GM19397 (cell line): ENCODE measurements around the gene ZDHHC1.

Source experiments
- ATAC-seq: cut with Tn5 transposase; IDR thresholded peaks from one replicate; pipeline ENCODE4 v1.9.1; 2021; ENCODE audit warnings: mild to moderate bottlenecking, moderate library complexity; ENCODE audit not compliant: unreplicated experiment

ZDHHC1 gene

GRCh38 chr16:67396159-67397035 is 19.9 kb downstream of the ZDHHC1 start:
- no peak for ATAC-seq

GRCh38 chr16:67395458-67396158 is 20.7 kb downstream of the ZDHHC1 start:
- ATAC-seq: no peak

GRCh38 chr16:67395105-67395457 is 21.2 kb downstream of the ZDHHC1 start:
- ATAC-seq: no peak

- ATAC-seq: no peak
These were observed 21.8 kb downstream of the ZDHHC1 start for GRCh38 chr16:67394155-67395104.

- no peak for ATAC-seq
These were observed 22.5 kb downstream of the ZDHHC1 start for GRCh38 chr16:67393788-67394154.

GRCh38 chr16:67393111-67393787 is 23.0 kb downstream of the ZDHHC1 start, which contains the start of gene TPPP3:
Gene TPPP3, minus strand, starts transcription at chr16:67393498. Its CDS starts 2,387 bp downstream, at chr16:67391111.
- no peak for ATAC-seq

GRCh38 chr16:67392301-67393059 is 23.8 kb downstream of the ZDHHC1 start:
- no peak for ATAC-seq

GRCh38 chr16:67391424-67392300 is 24.6 kb downstream of the ZDHHC1 start:
- ATAC-seq: no peak

GRCh38 chr16:67390816-67391423 is 25.4 kb downstream of the ZDHHC1 start:
- no peak for ATAC-seq

GRCh38 chr16:67389911-67390815 is 26.1 kb downstream of the ZDHHC1 start:
- no peak for ATAC-seq

- ATAC-seq: no peak
These were observed 27.7 kb downstream of the ZDHHC1 start for GRCh38 chr16:67388591-67388990.

- ATAC-seq: no peak
These were observed 28.1 kb downstream of the ZDHHC1 start for GRCh38 chr16:67388191-67388590.

GRCh38 chr16:67387479-67388079 is 28.7 kb downstream of the ZDHHC1 start:
- no peak for ATAC-seq

- ATAC-seq: no peak
These were observed 29.3 kb downstream of the ZDHHC1 start for GRCh38 chr16:67386861-67387455.

- ATAC-seq: no peak
These were observed 31.3 kb downstream of the ZDHHC1 start for GRCh38 chr16:67384778-67385510.

- ATAC-seq: no peak
These were observed 33.0 kb downstream of the ZDHHC1 start for GRCh38 chr16:67383284-67383683.
